K562 (cell line): ENCODE measurements around the gene RASGRP4. TPM values are rescaled to one million over a fixed set of nuclear protein-coding genes. Genes with fewer than 3 reads are reported as not detected.

Experiments
- ATAC-seq: fragments of 200-7000 bp; cut with Tn5 transposase; 3 replicates; pipeline ENCODE4 v1.9.1; 2020; ENCODE audit warnings: moderate library complexity
- BruUV-seq: library from RNA; stranded (reverse); fragments of 400-500 nt; replicated peaks from 2 replicates; lab custom pipeline; 2021; lab: Mats Ljungman, UMichigan
- CTCF ChIA-PET: fragments of 300-600 bp; formaldehyde crosslinking; extraction: SDS; loops from one replicate; lab custom pipeline; 2021; ENCODE audit warnings: low intra/inter-chr PET ratio; lab: Yijun Ruan, JAX
- POLR2A ChIA-PET: fragments of 300-600, 350-650 bp; sonication (Branson Sonifier 250); formaldehyde crosslinking; extraction: SDS; loops from one replicate; lab custom pipeline; 2021; ENCODE audit warnings: antibody characterized with exemption, inconsistent platforms; lab: Yijun Ruan, JAX
- DNase-seq, 4 experiments: peaks; one replicate each; pipeline versions ENCODE4 v3.0.0 to v3.0.0-alpha.2; 2011 to 2018; ENCODE audit warnings: low spot score in 3 of 4, mixed read lengths in 3 of 4; ENCODE audit errors: extremely low read depth in 1 of 4
- FAIRE-seq: peaks from 2 replicates; lab custom pipeline; 2011; peaks lifted over from hg19 to GRCh38; lab: Jason Lieb, UNC
- H2AFZ ChIP-seq: 2 replicates; pipeline ENCODE4 v1.6.0; 2011; ENCODE audit warnings: low read depth, low read length, control low read depth, inconsistent platforms
- H3K27ac ChIP-seq: fragments of 200-600 bp; 3 replicates; pipeline ENCODE4 v1.8.0; 2011; ENCODE audit warnings: low read depth, mild to moderate bottlenecking, control low read depth, inconsistent platforms, low read length, moderate library complexity, mixed read lengths; ENCODE audit errors: extremely low read depth
- H3K27me3 ChIP-seq, 2 experiments: fragments of 300-600 bp in 1 of 2; 2 replicates in 1 of 2; 3 replicates in 1 of 2; pipeline versions ENCODE4 v1.6.0 to v1.8.0; 2011; ENCODE audit warnings: inconsistent platforms in 2 of 2, low read length in 2 of 2, mild to moderate bottlenecking in 1 of 2, mixed read lengths in 1 of 2, moderate library complexity in 1 of 2; ENCODE audit not compliant: control insufficient read depth in 2 of 2, insufficient read depth in 2 of 2
- H3K36me3 ChIP-seq: fragments of 300-600 bp; 3 replicates; pipeline ENCODE4 v1.8.0; 2011; ENCODE audit warnings: mild to moderate bottlenecking, low read length, inconsistent platforms; ENCODE audit not compliant: control insufficient read depth, insufficient read depth
- H3K4me1 ChIP-seq, 2 experiments: fragments of 200-600 bp in 1 of 2; replicated peaks in 1 of 2; 2 replicates in 1 of 2; 3 replicates in 1 of 2; pipeline versions ENCODE4 v1.5.1 to v1.8.0; 2011; ENCODE audit warnings: inconsistent platforms in 2 of 2, low read length in 2 of 2, mild to moderate bottlenecking in 1 of 2, mixed read lengths in 1 of 2, moderate library complexity in 1 of 2; ENCODE audit not compliant: control insufficient read depth in 2 of 2, insufficient read depth in 2 of 2
- H3K4me2 ChIP-seq: 2 replicates; pipeline ENCODE4 v1.6.1; 2011; ENCODE audit warnings: low read length, control low read depth, inconsistent platforms, mixed read lengths; ENCODE audit not compliant: insufficient read depth
- H3K4me3 ChIP-seq: fragments of 200-600 bp; sonication (generic), shearing (Covaris generic); 2 replicates; pipeline ENCODE4 v1.5.1; 2016; ENCODE audit warnings: control low read depth, inconsistent platforms
- H3K79me2 ChIP-seq: fragments of 200-600 bp; 3 replicates; pipeline ENCODE4 v1.8.0; 2011; ENCODE audit warnings: low read length, inconsistent platforms; ENCODE audit not compliant: control insufficient read depth, insufficient read depth
- H3K9ac ChIP-seq, 2 experiments: 2 replicates each; pipeline versions ENCODE4 v1.6.0 to v1.6.1; 2011; ENCODE audit warnings: low read depth in 2 of 2, low read length in 2 of 2, control low read depth in 1 of 2, inconsistent platforms in 1 of 2, mild to moderate bottlenecking in 1 of 2, mixed read lengths in 1 of 2; ENCODE audit not compliant: insufficient read depth in 1 of 2
- H3K9me1 ChIP-seq: one replicate; pipeline ENCODE4 v1.6.0; 2011; ENCODE audit warnings: inconsistent platforms, mild to moderate bottlenecking, low read length, moderate library complexity; ENCODE audit not compliant: control insufficient read depth, insufficient read depth
- H3K9me3 ChIP-seq: replicated peaks from 2 replicates; pipeline ENCODE4 v1.5.1; 2011; ENCODE audit warnings: low read depth, low read length, inconsistent platforms; ENCODE audit not compliant: control insufficient read depth, insufficient read depth
- H4K20me1 ChIP-seq: replicated peaks from 2 replicates; pipeline ENCODE4 v1.6.1; 2011; ENCODE audit warnings: low read length, inconsistent platforms, mixed read lengths; ENCODE audit not compliant: control insufficient read depth, insufficient read depth
- BMI1 ChIP-seq: fragments of 150-350 bp; IDR thresholded peaks from 2 replicates; pipeline ENCODE4 v1.6.1; 2014; ENCODE audit warnings: low read length
- CHD4 ChIP-seq: fragments of 200-600 bp; sonication (generic); IDR thresholded peaks from 3 replicates; pipeline ENCODE4 v1.6.1; 2012; ENCODE audit warnings: low read depth, mild to moderate bottlenecking, mixed read lengths, low read length, inconsistent platforms; ENCODE audit not compliant: insufficient read depth, insufficient replicate concordance, poor library complexity, severe bottlenecking
- ZNF584 ChIP-seq: fragments of 200-800 bp; sonication (Bioruptor generic); IDR thresholded peaks from 2 replicates; pipeline ENCODE4 v1.6.1; 2016; ENCODE audit warnings: low read depth, mild to moderate bottlenecking, missing genetic modification characterization, missing compliant biosample characterization
- WGBS: fragments of 100-300 bp; shearing (Covaris generic); methylation state at CpG from one replicate; pipeline ENCODE4 v1.1.6; 2016; ENCODE audit warnings: low coverage, mixed read lengths; ENCODE audit not compliant: insufficient coverage; ENCODE audit errors: missing lambda C conversion rate; 5-methylcytosine and 5-hydroxymethylcytosine counted together
- in situ Hi-C: fragments of 300-500 bp; cut with MboI; formaldehyde crosslinking; loops from 4 replicates; pipeline ENCODE4 v1.15.0; 2018; ENCODE audit warnings: inconsistent platforms, mixed read lengths
- intact Hi-C: fragments of 100-400 bp; cut with micrococcal nuclease; formaldehyde crosslinking; loops from 2 replicates; pipeline ENCODE4 v1.14.2; 2022
- polyA plus RNA-seq, 8 experiments: library from polyadenylated mRNA; depleted of rRNA in 4 of 8; stranded (reverse) in 5 of 8; unstranded in 3 of 8; fragments of >200 nt; fragmentation: Nextera tagmentation in 2 of 8; fragmentation: Illumina TruSeq in 1 of 8; extraction: Ambion mirVana in 2 of 8; extraction: Trizol in 1 of 8; gene quantifications; 2 replicates each; pipeline versions ENCODE4 v1.2.1 to v1.2.3, GENCODE V29; 2011 to 2014; ENCODE audit warnings: inconsistent platforms in 1 of 8, missing spikeins in 1 of 8
- total RNA-seq, 7 experiments: library from RNA; depleted of rRNA in 6 of 7; stranded (reverse); fragments of >200 nt in 6 of 7; fragmentation: Illumina TruSeq in 2 of 7; extraction: Trizol in 2 of 7; gene quantifications; 2 replicates each; pipeline versions ENCODE4 v1.2.1 to v1.2.3, GENCODE V29; 2011 to 2021; ENCODE audit warnings: low replicate concordance in 1 of 7
- TF ChIP-seq, protein P1 (sequence below): fragments of 450-650 bp; IDR thresholded peaks from 2 replicates; pipeline ENCODE4 v1.7.0; 2016; ENCODE audit warnings: borderline replicate concordance
- TF ChIP-seq, protein P2 (sequence below): fragments of 250-450 bp; sonication (Bioruptor Pico); IDR thresholded peaks from 2 replicates; pipeline ENCODE4 v1.8.0; 2021; ENCODE audit warnings: borderline replicate concordance, mild to moderate bottlenecking, moderate library complexity; ENCODE audit not compliant: poor library complexity, severe bottlenecking
- TF ChIP-seq, protein P3 (sequence below): fragments of 200-600 bp; sonication (generic); IDR thresholded peaks from one replicate; pipeline ENCODE4 v1.6.1; 2012; ENCODE audit warnings: mild to moderate bottlenecking, low read depth, low read length, inconsistent platforms

RASGRP4 gene
- total and polyA plus RNA-seq, 9 of the 15 experiments (the other 6 are each of a cell fraction or from before 2014, with no cell fraction given) = 0.39 to 4.6 (median 3.8) TPM

DNA sequence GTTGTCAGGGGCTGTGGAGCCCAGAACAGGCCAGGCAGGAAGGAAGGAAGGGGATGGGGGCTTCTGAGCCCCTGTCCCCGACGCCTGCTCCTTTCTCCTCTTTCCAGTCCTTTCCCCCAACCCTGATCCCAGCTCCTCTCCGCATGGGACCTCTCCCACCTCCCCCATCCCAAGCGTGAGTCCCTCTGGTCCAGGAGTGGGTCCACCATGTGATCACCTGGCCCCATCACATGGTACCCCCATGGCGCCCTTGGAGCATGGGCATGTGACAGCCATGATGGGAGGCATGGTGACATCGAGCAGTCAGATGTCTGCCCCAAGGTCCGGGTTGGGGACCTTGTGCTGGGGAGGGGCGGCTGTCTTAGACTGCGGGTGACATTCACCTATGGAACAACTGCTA lies 16.7 kb upstream of the RASGRP4 start:
- Histone ChIP-seq H4K20me1 (no peaks in the 10 kb centered on the region), H3K4me3 (no peak overlapping the region), H3K9me1 (no peaks in the 10 kb centered on the region), H3K27me3 (no peaks in the 10 kb centered on the region), H3K9ac (peak overlapping the region in 1 of 2 experiments; percentile 45; a peak in 1 of 4 replicates), H3K4me1 (peaks cover 0 to 21% of the 10 kb centered on the region in 2 experiments; a peak in 2 of 5 replicates), H3K79me2 (no peaks in the 10 kb centered on the region), H3K9me3 (no peaks in the 10 kb centered on the region), H2AFZ (no peak overlapping the region), H3K27ac (no peak overlapping the region), H3K36me3 (peaks cover 13% of the 10 kb centered on the region; the same call in 1 of the 3 replicates), H3K4me2 (no peak overlapping the region)
- no TSS peak for BruUV-seq
- ChIA-PET POLR2A (no interaction called here), CTCF (no interaction called here)
- no peak for ATAC-seq
- no peak for FAIRE-seq
- WGBS = 86% methylated on average over 6 of the region's 9 CpGs
- in situ Hi-C loops = no loop called here
- no peak for DNase-seq
- intact Hi-C loops = no loop called here
- no peak for TF ChIP-seq ZNF584 (CRISPR knock-in tag)
- TF ChIP-seq, protein P1, sequence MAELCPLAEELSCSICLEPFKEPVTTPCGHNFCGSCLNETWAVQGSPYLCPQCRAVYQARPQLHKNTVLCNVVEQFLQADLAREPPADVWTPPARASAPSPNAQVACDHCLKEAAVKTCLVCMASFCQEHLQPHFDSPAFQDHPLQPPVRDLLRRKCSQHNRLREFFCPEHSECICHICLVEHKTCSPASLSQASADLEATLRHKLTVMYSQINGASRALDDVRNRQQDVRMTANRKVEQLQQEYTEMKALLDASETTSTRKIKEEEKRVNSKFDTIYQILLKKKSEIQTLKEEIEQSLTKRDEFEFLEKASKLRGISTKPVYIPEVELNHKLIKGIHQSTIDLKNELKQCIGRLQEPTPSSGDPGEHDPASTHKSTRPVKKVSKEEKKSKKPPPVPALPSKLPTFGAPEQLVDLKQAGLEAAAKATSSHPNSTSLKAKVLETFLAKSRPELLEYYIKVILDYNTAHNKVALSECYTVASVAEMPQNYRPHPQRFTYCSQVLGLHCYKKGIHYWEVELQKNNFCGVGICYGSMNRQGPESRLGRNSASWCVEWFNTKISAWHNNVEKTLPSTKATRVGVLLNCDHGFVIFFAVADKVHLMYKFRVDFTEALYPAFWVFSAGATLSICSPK = no peak
- TF ChIP-seq BMI1 = no peak
- TF ChIP-seq, protein P2, sequence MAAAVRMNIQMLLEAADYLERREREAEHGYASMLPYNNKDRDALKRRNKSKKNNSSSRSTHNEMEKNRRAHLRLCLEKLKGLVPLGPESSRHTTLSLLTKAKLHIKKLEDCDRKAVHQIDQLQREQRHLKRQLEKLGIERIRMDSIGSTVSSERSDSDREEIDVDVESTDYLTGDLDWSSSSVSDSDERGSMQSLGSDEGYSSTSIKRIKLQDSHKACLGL (CRISPR knock-in tag) = no peak
- no peak for TF ChIP-seq CHD4
- TF ChIP-seq, protein P3, sequence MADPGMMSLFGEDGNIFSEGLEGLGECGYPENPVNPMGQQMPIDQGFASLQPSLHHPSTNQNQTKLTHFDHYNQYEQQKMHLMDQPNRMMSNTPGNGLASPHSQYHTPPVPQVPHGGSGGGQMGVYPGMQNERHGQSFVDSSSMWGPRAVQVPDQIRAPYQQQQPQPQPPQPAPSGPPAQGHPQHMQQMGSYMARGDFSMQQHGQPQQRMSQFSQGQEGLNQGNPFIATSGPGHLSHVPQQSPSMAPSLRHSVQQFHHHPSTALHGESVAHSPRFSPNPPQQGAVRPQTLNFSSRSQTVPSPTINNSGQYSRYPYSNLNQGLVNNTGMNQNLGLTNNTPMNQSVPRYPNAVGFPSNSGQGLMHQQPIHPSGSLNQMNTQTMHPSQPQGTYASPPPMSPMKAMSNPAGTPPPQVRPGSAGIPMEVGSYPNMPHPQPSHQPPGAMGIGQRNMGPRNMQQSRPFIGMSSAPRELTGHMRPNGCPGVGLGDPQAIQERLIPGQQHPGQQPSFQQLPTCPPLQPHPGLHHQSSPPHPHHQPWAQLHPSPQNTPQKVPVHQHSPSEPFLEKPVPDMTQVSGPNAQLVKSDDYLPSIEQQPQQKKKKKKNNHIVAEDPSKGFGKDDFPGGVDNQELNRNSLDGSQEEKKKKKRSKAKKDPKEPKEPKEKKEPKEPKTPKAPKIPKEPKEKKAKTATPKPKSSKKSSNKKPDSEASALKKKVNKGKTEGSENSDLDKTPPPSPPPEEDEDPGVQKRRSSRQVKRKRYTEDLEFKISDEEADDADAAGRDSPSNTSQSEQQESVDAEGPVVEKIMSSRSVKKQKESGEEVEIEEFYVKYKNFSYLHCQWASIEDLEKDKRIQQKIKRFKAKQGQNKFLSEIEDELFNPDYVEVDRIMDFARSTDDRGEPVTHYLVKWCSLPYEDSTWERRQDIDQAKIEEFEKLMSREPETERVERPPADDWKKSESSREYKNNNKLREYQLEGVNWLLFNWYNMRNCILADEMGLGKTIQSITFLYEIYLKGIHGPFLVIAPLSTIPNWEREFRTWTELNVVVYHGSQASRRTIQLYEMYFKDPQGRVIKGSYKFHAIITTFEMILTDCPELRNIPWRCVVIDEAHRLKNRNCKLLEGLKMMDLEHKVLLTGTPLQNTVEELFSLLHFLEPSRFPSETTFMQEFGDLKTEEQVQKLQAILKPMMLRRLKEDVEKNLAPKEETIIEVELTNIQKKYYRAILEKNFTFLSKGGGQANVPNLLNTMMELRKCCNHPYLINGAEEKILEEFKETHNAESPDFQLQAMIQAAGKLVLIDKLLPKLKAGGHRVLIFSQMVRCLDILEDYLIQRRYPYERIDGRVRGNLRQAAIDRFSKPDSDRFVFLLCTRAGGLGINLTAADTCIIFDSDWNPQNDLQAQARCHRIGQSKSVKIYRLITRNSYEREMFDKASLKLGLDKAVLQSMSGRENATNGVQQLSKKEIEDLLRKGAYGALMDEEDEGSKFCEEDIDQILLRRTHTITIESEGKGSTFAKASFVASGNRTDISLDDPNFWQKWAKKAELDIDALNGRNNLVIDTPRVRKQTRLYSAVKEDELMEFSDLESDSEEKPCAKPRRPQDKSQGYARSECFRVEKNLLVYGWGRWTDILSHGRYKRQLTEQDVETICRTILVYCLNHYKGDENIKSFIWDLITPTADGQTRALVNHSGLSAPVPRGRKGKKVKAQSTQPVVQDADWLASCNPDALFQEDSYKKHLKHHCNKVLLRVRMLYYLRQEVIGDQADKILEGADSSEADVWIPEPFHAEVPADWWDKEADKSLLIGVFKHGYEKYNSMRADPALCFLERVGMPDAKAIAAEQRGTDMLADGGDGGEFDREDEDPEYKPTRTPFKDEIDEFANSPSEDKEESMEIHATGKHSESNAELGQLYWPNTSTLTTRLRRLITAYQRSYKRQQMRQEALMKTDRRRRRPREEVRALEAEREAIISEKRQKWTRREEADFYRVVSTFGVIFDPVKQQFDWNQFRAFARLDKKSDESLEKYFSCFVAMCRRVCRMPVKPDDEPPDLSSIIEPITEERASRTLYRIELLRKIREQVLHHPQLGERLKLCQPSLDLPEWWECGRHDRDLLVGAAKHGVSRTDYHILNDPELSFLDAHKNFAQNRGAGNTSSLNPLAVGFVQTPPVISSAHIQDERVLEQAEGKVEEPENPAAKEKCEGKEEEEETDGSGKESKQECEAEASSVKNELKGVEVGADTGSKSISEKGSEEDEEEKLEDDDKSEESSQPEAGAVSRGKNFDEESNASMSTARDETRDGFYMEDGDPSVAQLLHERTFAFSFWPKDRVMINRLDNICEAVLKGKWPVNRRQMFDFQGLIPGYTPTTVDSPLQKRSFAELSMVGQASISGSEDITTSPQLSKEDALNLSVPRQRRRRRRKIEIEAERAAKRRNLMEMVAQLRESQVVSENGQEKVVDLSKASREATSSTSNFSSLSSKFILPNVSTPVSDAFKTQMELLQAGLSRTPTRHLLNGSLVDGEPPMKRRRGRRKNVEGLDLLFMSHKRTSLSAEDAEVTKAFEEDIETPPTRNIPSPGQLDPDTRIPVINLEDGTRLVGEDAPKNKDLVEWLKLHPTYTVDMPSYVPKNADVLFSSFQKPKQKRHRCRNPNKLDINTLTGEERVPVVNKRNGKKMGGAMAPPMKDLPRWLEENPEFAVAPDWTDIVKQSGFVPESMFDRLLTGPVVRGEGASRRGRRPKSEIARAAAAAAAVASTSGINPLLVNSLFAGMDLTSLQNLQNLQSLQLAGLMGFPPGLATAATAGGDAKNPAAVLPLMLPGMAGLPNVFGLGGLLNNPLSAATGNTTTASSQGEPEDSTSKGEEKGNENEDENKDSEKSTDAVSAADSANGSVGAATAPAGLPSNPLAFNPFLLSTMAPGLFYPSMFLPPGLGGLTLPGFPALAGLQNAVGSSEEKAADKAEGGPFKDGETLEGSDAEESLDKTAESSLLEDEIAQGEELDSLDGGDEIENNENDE = no peak
